ENCODE results near the gene CHST8. TPM values are rescaled to one million over a fixed set of nuclear protein-coding genes. Genes with fewer than 3 reads are reported as not detected.
A peak's percentile ranks its signal among the peaks of the same experiment; 100 is the strongest.

Gene CHST8
- total RNA-seq, 2 experiments from 2014 or later, result not detected

DNA sequence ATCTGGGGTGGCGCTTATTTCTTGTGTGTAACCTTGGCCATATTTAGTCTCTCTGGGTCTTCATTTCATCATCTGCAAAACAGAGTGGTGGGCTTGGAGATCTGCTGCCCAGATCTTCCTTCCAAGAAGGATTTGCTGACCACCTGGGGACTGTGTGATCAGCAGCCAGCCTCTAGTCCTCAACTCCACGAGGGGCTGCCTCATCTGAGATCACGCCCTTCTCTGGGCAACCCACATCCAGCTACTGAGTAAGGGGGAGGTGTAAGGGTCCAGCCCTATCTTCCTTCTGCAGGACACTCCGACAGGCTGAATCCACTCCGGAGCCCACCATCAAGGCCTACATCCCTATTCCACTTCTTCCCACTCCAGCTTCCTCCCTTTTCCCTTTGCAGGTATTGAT is 57.9 kb downstream of the CHST8 start:
- POLR2A ChIA-PET, result no interaction called here
- CTCF ChIA-PET, result interaction anchor here (0.9 kb wide), 1 partner anchor 98 kb away, joined by 4 read pairs; no protein-coding TSS in a partner anchor
- no peak overlapping the region for H3K4me3 Mint-ChIP-seq
- H3K27me3 Mint-ChIP-seq, result peaks cover 11% of the 10 kb centered on the region
- DNase-seq (no peak), ATAC-seq (no peak)
- H3K9me3 Mint-ChIP-seq (ENCODE audit: low read depth), result no peaks in the 10 kb centered on the region
- no peaks in the 10 kb centered on the region for H3K4me1 Mint-ChIP-seq
- intact Hi-C loops (cut with DNase I, micrococcal nuclease), result no loop called here
- H3K36me3 Mint-ChIP-seq (ENCODE audit: low read depth), result no peaks in the 10 kb centered on the region
- no peak overlapping the region for H3K27ac Mint-ChIP-seq

- Mint-ChIP-seq H3K4me3 (no peak overlapping the region), H3K27me3 (peaks cover 18% of the 10 kb centered on the region), H3K27ac (no peak overlapping the region), H3K9me3 (ENCODE audit: low read depth) (no peaks in the 10 kb centered on the region), H3K36me3 (ENCODE audit: low read depth) (no peaks in the 10 kb centered on the region), H3K4me1 (no peaks in the 10 kb centered on the region)
- intact Hi-C loops (cut with DNase I, micrococcal nuclease), result no loop called here
- DNase-seq (no peak), ATAC-seq (no peak)
- ChIA-PET POLR2A (no interaction called here), CTCF (interaction anchor here (0.8 kb wide), 1 partner anchor 182 kb away, joined by 3 read pairs; no protein-coding TSS in a partner anchor)
These were observed 59.4 kb downstream of the CHST8 start for GRCh38 chr19:33681081-33681680.

GRCh38 chr19:33683881-33684537 is 62.3 kb downstream of the CHST8 start:
- CTCF ChIA-PET, result no interaction called here
- Mint-ChIP-seq H3K4me3 (no peak overlapping the region), H3K4me1 (no peaks in the 10 kb centered on the region), H3K9me3 (ENCODE audit: low read depth) (no peaks in the 10 kb centered on the region), H3K27ac (no peak overlapping the region), H3K27me3 (peaks cover 26% of the 10 kb centered on the region), H3K36me3 (ENCODE audit: low read depth) (no peaks in the 10 kb centered on the region)
- ATAC-seq (no peak), DNase-seq (peak; percentile 34)
- POLR2A ChIA-PET, result no interaction called here
- intact Hi-C loops (cut with DNase I, micrococcal nuclease), result no loop called here

DNA sequence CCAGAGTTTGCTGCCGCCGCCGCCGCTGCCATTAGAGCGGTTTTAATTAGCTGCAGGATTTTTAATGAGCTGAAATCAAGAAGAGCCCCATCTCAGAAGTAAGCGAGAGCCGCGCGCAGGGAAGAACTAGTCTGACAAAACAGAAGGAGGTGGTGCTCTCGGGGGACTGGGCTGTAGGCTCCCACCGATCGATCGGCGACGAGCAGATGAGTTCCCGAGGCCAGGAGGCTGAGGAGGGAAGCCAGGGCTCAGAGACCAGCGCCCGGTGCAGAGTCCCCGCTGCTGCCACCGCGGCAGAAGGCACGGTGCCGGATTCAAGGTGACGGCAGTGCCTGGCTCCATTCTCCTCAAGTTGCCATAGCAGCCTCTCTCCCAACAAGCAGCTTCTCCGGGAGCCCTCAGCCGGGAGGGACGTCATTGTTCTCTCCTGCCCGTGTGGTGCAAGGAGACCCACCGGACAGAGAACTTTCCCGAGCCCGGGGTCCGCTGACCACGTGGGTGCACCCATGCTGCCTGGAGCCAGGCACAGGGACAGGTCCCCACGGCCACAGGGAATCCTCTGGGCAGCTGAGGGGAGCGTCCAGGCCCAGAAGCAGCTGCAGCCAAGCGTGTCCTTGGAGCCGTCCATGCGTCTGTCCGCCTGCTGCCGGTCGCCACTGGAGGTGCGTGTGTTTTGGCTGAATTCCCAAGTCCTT is 62.9 kb downstream of the CHST8 start:
- Mint-ChIP-seq H3K27me3 (peaks cover 26% of the 10 kb centered on the region), H3K4me1 (no peaks in the 10 kb centered on the region), H3K9me3 (ENCODE audit: low read depth) (no peaks in the 10 kb centered on the region), H3K36me3 (ENCODE audit: low read depth) (no peaks in the 10 kb centered on the region), H3K27ac (no peak overlapping the region), H3K4me3 (no peak overlapping the region)
- intact Hi-C loops (cut with DNase I, micrococcal nuclease), result no loop called here
- CTCF ChIA-PET, result no interaction called here
- no peak for ATAC-seq
- no peak for DNase-seq
- POLR2A ChIA-PET, result no interaction called here

DNA sequence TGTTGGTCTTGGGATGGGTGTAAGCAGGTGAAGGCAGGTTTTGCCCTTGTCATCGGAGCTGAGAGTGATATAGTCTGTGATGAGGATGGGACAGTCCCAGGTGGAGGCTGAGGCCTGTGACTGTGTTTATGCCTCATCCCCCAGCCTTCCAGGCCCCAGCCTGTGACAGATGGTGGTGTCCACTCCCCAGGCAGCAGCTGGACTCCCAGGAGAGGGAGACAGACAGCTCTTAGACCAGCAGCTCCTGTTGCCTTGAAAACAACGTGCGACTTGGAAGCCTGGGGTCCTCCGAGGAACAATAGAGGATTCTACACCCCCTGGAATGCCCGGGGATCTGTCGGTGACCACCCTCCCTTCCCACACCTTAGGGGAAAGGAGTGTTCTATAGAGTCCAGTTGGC is 63.8 kb downstream of the CHST8 start:
- H3K36me3 Mint-ChIP-seq (ENCODE audit: low read depth), result no peaks in the 10 kb centered on the region
- peaks cover 26% of the 10 kb centered on the region for H3K27me3 Mint-ChIP-seq
- no peaks in the 10 kb centered on the region for H3K4me1 Mint-ChIP-seq
- intact Hi-C loops (cut with DNase I, micrococcal nuclease), result no loop called here
- ChIA-PET CTCF (no interaction called here), POLR2A (no interaction called here)
- H3K9me3 Mint-ChIP-seq (ENCODE audit: low read depth), result no peaks in the 10 kb centered on the region
- DNase-seq (no peak), ATAC-seq (no peak)
- no peak overlapping the region for H3K27ac Mint-ChIP-seq
- no peak overlapping the region for H3K4me3 Mint-ChIP-seq

- no peak for ATAC-seq
These were observed 64.5 kb downstream of the CHST8 start for GRCh38 chr19:33686262-33686661.

GRCh38 chr19:33686687-33687480 is 65.1 kb downstream of the CHST8 start:
- ChIA-PET POLR2A (no interaction called here), CTCF (interaction anchor here (1.2 kb wide), 1 partner anchor 84 kb away, joined by 3 read pairs; no protein-coding TSS in a partner anchor)
- ATAC-seq (no peak), DNase-seq (no peak)
- no peak overlapping the region for H3K4me3 Mint-ChIP-seq
- peaks cover 26% of the 10 kb centered on the region for H3K27me3 Mint-ChIP-seq
- H3K4me1 Mint-ChIP-seq, result no peaks in the 10 kb centered on the region
- no peaks in the 10 kb centered on the region for H3K9me3 Mint-ChIP-seq (ENCODE audit: low read depth)
- H3K36me3 Mint-ChIP-seq (ENCODE audit: low read depth), result no peaks in the 10 kb centered on the region
- intact Hi-C loops (cut with DNase I, micrococcal nuclease), result no loop called here
- no peak overlapping the region for H3K27ac Mint-ChIP-seq

More at GRCh38 chr19:33686262-33686661, 64.5 kb downstream of the CHST8 start:
- no peaks in the 10 kb centered on the region for H3K36me3 Mint-ChIP-seq (ENCODE audit: low read depth)
- peaks cover 26% of the 10 kb centered on the region for H3K27me3 Mint-ChIP-seq
- DNase-seq, result no peak
- POLR2A ChIA-PET, result no interaction called here
- intact Hi-C loops (cut with DNase I, micrococcal nuclease), result no loop called here
- CTCF ChIA-PET, result interaction anchor here (1.2 kb wide), 1 partner anchor 85 kb away, joined by 3 read pairs; no protein-coding TSS in a partner anchor
- no peak overlapping the region for H3K27ac Mint-ChIP-seq
- no peaks in the 10 kb centered on the region for H3K9me3 Mint-ChIP-seq (ENCODE audit: low read depth)
- no peaks in the 10 kb centered on the region for H3K4me1 Mint-ChIP-seq
- no peak overlapping the region for H3K4me3 Mint-ChIP-seq

GRCh38 chr19:33687481-33688170 is 65.9 kb downstream of the CHST8 start:
- ChIA-PET CTCF (no interaction called here), POLR2A (no interaction called here)
- Mint-ChIP-seq H3K4me3 (no peak overlapping the region), H3K27me3 (peaks cover 21% of the 10 kb centered on the region), H3K36me3 (ENCODE audit: low read depth) (no peaks in the 10 kb centered on the region), H3K4me1 (no peaks in the 10 kb centered on the region), H3K9me3 (ENCODE audit: low read depth) (no peaks in the 10 kb centered on the region), H3K27ac (no peak overlapping the region)
- no peak for DNase-seq
- ATAC-seq, result no peak
- intact Hi-C loops (cut with DNase I, micrococcal nuclease), result no loop called here

DNA sequence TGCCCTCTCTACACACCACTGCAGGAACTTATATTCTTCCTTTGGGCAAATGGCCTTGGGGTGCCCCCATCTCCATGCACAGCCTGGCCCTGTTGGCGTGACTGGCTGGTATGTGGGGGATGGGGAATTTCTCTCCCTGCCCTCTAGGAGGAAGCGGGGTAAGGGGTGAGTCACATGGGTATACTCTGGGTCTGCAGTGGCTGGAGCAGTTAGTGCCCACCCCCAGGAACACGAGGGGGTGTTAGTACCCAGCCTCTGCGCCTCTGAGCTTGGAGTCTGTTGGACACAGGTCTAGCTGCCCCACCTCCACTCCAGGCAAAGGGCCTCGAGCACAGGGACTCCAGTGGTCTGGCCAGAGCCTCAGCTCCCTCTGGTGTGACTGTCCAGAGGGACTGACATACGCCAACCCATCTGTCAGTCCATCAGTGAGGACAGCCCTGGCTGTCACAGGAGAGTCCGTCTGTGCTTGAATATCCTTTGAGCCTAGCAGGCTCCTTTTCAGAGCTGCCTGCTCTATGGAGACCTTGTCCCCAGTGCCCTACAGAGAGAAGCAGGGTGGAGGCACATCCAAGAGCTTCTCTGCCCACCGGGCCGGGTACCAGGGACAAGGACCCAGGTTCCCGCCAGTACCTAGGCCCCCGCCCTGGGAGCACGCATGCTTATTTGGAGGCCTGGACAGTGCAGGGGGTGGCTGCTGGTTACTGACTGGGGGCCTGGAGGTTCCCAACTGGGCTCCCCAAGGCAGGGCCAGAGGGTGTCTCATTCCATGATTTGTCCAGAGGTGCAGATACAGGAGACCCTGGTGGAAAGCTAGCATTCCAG is 66.6 kb downstream of the CHST8 start:
- POLR2A ChIA-PET, result no interaction called here
- intact Hi-C loops (cut with DNase I, micrococcal nuclease), result no loop called here
- DNase-seq (no peak), ATAC-seq (no peak)
- Mint-ChIP-seq H3K36me3 (ENCODE audit: low read depth) (no peaks in the 10 kb centered on the region), H3K4me1 (no peaks in the 10 kb centered on the region), H3K27ac (no peak overlapping the region), H3K4me3 (no peak overlapping the region), H3K27me3 (peaks cover 17% of the 10 kb centered on the region), H3K9me3 (ENCODE audit: low read depth) (no peaks in the 10 kb centered on the region)
- CTCF ChIA-PET, result no interaction called here

DNA sequence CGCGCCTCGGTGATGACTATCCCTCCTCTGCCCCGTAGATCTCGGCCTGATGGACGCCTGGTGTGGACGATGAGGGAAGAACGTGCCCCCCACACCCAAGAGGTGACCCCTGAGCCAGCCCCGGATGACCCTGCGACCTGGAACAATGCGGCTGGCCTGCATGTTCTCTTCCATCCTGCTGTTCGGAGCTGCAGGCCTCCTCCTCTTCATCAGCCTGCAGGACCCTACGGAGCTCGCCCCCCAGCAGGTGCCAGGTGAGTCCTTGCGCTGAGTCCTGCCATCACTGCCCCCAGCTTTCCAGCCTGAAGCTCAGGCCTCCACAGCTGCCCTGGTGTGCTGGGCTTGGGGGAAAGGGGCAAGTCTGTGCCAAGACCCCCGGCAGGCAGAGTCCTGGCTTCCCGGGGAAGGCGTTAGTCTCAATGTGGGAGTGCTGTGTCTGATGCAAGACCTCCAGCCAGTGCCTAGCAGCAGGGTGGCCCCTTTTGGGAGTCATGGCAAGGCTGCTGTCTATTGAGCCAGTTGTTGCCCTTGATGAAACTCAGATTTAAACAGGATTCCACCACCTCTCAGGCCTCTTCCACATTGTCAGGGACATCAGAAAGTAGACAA is 67.5 kb downstream of the CHST8 start:
- Mint-ChIP-seq H3K27ac (no peak overlapping the region), H3K4me3 (no peak overlapping the region), H3K4me1 (no peaks in the 10 kb centered on the region), H3K36me3 (ENCODE audit: low read depth) (no peaks in the 10 kb centered on the region), H3K9me3 (ENCODE audit: low read depth) (no peaks in the 10 kb centered on the region), H3K27me3 (peaks cover 14% of the 10 kb centered on the region)
- no peak for DNase-seq
- intact Hi-C loops (cut with DNase I, micrococcal nuclease), result no loop called here
- CTCF ChIA-PET, result no interaction called here
- ATAC-seq, result no peak
- POLR2A ChIA-PET, result no interaction called here

Data from activated CD4-positive, alpha-beta T cell treated with anti-CD3 and anti-CD28 coated beads for 36 hours (primary cell).